T-cell (primary cell): ENCODE measurements around the gene TCTA. TPM values are rescaled to one million over a fixed set of nuclear protein-coding genes. Genes with fewer than 3 reads are reported as not detected.

Experiments
- total RNA-seq, 35 experiments: library from RNA in 6 of 35; stranded (reverse) in 6 of 35; fragments of 120-200 nt in 1 of 35; gene quantifications; one replicate each; pipeline versions ENCODE4 v1.2.1 to v1.2.4 and lab custom pipeline; 2013 to 2026

TCTA gene
- total RNA-seq, 5 donors from 2014 or later (not counting 1 experiment from before 2014, with no cell fraction given) = 22.8 to 38.2 (median 34.3) TPM

Other genes starting within 250 kb of the TCTA start
- 10 to 100 TPM; 20.4 to 37.0 (median 35.8) TPM for gene CCDC71, start 246.1 kb upstream of the TCTA start, total RNA-seq
- gene KLHDC8B, start 240.8 kb upstream of the TCTA start, total RNA-seq = 1 to 10 TPM; 2.0 to 7.3 (median 4.7) TPM
- gene C3orf62, start 135.2 kb upstream of the TCTA start, total RNA-seq = 10 to 100 TPM in 3 of 5 donors, 1 to 10 TPM in 2; 8.5 to 12.8 (median 10.9) TPM
- 100 to 1,000 TPM; 101 to 107 (median 103) TPM for gene USP4, start 72.4 kb upstream of the TCTA start, total RNA-seq
- 10 to 100 TPM; 45.1 to 87.5 (median 73.8) TPM for gene GPX1, start 54.1 kb upstream of the TCTA start, total RNA-seq
- gene RHOA, start 447 bp upstream of the TCTA start, total RNA-seq = 100 to 1,000 TPM; 247 to 279 (median 269) TPM
- gene AMT, start 10.1 kb downstream of the TCTA start, total RNA-seq = 10 to 100 TPM in 4 of 5 donors, 1 to 10 TPM in 1; 9.6 to 14.1 (median 11.1) TPM
- gene NICN1, start 16.9 kb downstream of the TCTA start, total RNA-seq = 10 to 100 TPM; 17.5 to 26.1 (median 24.1) TPM
- gene DAG1, start 57.8 kb downstream of the TCTA start, total RNA-seq = 10 to 100 TPM; 16.5 to 19.4 (median 18.1) TPM
- gene BSN, start 142.1 kb downstream of the TCTA start, total RNA-seq = under 1 TPM; 0.08 to 0.44 (median 0.32) TPM